WI38 (cell line): ENCODE measurements around the gene DCP1B.

ENCODE experiments used
- H3K4me3 ChIP-seq: 2 replicates; pipeline ENCODE4 v1.5.1; 2011; ENCODE audit warnings: low read depth, mild to moderate bottlenecking, control low read depth, low read length
- TF ChIP-seq, protein P1 (sequence below): IDR thresholded peaks from 2 replicates; pipeline ENCODE4 v1.5.1; 2012; ENCODE audit warnings: low read depth, mild to moderate bottlenecking, control low read depth, low read length

The DCP1B gene

DNA sequence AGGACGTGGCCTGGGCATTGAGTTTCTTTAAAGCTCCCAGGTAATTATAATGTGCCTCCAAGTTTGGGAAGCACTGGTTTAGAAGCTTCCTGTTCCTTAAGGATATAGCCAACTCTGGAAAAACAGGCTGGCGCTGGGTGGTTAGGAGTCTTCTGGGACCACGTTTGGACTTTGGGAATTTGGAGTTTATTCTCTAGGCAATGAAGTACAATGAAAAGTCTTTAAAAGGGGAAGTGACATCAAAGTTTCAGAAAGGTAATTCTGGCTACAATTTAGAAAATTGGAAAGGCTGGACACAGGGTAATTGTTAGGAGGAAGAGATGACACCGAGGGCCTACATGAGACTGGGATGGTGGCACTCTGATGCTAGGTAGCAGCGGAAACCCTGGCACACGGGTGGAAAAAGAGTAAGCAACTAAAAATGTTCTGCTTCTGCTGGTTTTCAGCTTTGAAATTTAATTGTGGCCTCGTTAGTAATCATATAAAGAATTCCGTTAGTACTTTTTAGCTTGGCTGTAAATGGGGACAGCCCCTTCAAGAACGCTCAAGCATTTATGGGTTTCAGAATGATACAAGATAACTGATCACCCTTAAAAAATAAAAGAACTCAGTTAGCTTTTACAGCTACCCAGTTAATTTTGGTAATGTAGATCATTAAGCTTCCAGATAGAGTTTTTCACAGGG is 12.7 kb upstream of the DCP1B start:
- TF ChIP-seq, protein P1, sequence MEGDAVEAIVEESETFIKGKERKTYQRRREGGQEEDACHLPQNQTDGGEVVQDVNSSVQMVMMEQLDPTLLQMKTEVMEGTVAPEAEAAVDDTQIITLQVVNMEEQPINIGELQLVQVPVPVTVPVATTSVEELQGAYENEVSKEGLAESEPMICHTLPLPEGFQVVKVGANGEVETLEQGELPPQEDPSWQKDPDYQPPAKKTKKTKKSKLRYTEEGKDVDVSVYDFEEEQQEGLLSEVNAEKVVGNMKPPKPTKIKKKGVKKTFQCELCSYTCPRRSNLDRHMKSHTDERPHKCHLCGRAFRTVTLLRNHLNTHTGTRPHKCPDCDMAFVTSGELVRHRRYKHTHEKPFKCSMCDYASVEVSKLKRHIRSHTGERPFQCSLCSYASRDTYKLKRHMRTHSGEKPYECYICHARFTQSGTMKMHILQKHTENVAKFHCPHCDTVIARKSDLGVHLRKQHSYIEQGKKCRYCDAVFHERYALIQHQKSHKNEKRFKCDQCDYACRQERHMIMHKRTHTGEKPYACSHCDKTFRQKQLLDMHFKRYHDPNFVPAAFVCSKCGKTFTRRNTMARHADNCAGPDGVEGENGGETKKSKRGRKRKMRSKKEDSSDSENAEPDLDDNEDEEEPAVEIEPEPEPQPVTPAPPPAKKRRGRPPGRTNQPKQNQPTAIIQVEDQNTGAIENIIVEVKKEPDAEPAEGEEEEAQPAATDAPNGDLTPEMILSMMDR = no peak
- no peak overlapping the region for H3K4me3 ChIP-seq

GRCh38 chr12:2014231-2014630 is 10.0 kb upstream of the DCP1B start:
- H3K4me3 ChIP-seq = no peak overlapping the region
- TF ChIP-seq, protein P1 = no peak

DNA sequence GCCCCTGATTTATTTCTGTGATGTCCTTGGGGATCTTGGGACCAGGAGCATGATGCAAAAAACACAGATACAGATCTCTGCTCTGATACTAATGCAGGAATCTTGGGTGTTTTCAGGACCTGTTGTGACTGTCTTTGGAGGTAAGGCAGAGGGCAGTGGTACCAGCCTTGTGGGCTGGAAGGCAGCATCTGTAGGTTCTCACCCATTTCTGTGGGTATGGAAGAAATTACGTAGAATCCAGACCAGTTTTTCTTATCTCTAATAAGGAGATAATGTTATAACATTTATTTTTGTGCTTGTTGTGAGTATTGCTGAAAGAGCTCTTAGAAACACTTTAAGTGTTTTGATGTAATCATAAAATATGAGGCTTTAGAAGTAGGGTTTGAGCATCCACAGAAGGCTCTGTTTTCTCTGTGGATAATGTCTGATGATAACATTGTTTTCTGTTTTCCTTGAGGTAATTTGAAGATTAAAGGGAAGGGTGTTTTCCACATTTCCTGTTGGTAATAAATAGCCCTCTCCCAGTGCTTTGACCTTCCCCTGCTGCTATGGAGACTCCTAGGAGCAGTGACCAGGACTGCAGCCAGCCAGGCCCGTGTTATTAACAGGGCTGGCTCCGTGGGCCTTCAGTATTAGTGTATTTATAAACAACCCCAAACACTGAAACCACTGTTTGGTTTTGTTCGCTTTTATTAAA is 9.4 kb upstream of the DCP1B start:
- no peak overlapping the region for H3K4me3 ChIP-seq
- TF ChIP-seq, protein P1 = no peak

DNA sequence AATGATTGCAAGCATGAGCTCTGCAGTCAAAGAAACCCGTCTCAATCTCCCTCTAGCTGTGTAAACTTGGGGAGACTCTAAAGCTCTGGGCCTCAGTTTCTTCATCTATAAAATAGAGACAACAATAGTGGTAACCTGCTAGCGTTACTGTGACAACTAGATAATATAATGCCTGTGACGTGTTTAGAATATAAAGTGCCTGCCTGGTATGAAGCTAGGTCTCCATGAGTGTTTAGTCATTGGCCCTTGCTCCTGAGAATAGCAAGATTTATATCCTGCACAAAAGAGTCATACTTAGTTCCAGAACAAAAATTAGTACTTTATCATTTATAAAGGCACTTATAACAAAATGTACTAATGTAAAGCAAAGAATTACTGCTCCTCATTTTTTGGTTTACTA is 8.8 kb upstream of the DCP1B start:
- H3K4me3 ChIP-seq = no peak overlapping the region
- TF ChIP-seq, protein P1 = no peak

GRCh38 chr12:2011643-2012607 is 7.7 kb upstream of the DCP1B start:
- no peak overlapping the region for H3K4me3 ChIP-seq
- TF ChIP-seq, protein P1 = no peak

GRCh38 chr12:2009623-2010022 is 5.4 kb upstream of the DCP1B start:
- TF ChIP-seq, protein P1 = no peak
- H3K4me3 ChIP-seq = no peak overlapping the region
